ENCODE measurements around the gene CIDEC. TPM values are rescaled to one million over a fixed set of nuclear protein-coding genes. Genes with fewer than 3 reads are reported as not detected.
"Not testable (repeated sequence)": the region's sequence is repeated elsewhere in the genome, so short reads cannot be mapped to it uniquely, and the experiment has no call there.

Gene CIDEC
- total and polyA plus RNA-seq, 8 donors: 0.16 to 11.5 (median 1.1) TPM; not detected in 1

- FAIRE-seq: no peak
- Histone ChIP-seq H3K4me3 (no peak overlapping the region), H3K4me1 (no peaks in the 10 kb centered on the region), H3K36me3 (no peaks in the 10 kb centered on the region), H3K27ac (no peak overlapping the region), H3K27me3 (no peaks in the 10 kb centered on the region), H3K9me3 (no peaks in the 10 kb centered on the region)
- DNase-seq: no peak
- intact Hi-C loops (cut with DNase I): no loop called here
- TF ChIP-seq CTCF (IDR thresholded peaks at IDR 0.05): no peak
- no peak for ATAC-seq
- WGBS, 2 donors: 82 to 91% methylated on average over 12 of the region's 12 CpGs
Observed at GRCh38 chr3:9867106-9867505, 12.9 kb downstream of the CIDEC start.

- no peak for ATAC-seq
- no peak for FAIRE-seq
- Histone ChIP-seq H3K4me1 (no peaks in the 10 kb centered on the region), H3K27me3 (no peaks in the 10 kb centered on the region), H3K9me3 (no peaks in the 10 kb centered on the region), H3K36me3 (no peaks in the 10 kb centered on the region), H3K27ac (no peak overlapping the region), H3K4me3 (no peak overlapping the region)
- intact Hi-C loops (cut with DNase I): no loop called here
- TF ChIP-seq CTCF (IDR thresholded peaks at IDR 0.05): no peak
- WGBS, 2 donors: 88 to 94% methylated on average over 8 of the region's 8 CpGs
- no peak for DNase-seq
Observed at GRCh38 chr3:9866639-9867038, 13.4 kb downstream of the CIDEC start.

- H3K4me1 ChIP-seq; ATAC-seq; H3K4me3 ChIP-seq; intact Hi-C loops (cut with DNase I); DNase-seq; H3K27ac ChIP-seq; H3K27me3 ChIP-seq; H3K9me3 ChIP-seq; FAIRE-seq; H3K36me3 ChIP-seq: not testable (repeated sequence)
- 83 to 87% methylated on average over 10 of the region's 10 CpGs for WGBS, 2 donors
Observed at GRCh38 chr3:9865125-9865637, 14.9 kb downstream of the CIDEC start.

- Histone ChIP-seq H3K27me3 (no peaks in the 10 kb centered on the region), H3K36me3 (no peaks in the 10 kb centered on the region), H3K4me1 (no peaks in the 10 kb centered on the region), H3K9me3 (no peaks in the 10 kb centered on the region), H3K4me3 (no peak overlapping the region), H3K27ac (no peak overlapping the region)
- no peak for TF ChIP-seq CTCF (IDR thresholded peaks at IDR 0.05)
- WGBS, 2 donors: 67 to 69% methylated on average over 16 of the region's 16 CpGs
- ATAC-seq (peak in 2 of 4 donors; percentile 8 to 14), FAIRE-seq (no peak), DNase-seq (peak in 3 of 6 donors; percentile 52 to 73 (median 65))
- intact Hi-C loops (cut with DNase I): no loop called here
Observed at GRCh38 chr3:9864200-9864927, 15.7 kb downstream of the CIDEC start.

GRCh38 chr3:9863058-9863772, 16.8 kb downstream of the CIDEC start:
- H3K27me3 ChIP-seq: no peaks in the 10 kb centered on the region
- H3K9me3 ChIP-seq: no peaks in the 10 kb centered on the region
- H3K4me1 ChIP-seq: no peaks in the 10 kb centered on the region
- TF ChIP-seq CTCF (IDR thresholded peaks at IDR 0.05): no peak
- intact Hi-C loops (cut with DNase I): no loop called here
- H3K27ac ChIP-seq: no peak overlapping the region
- peak in 1 of 6 donors; percentile 57 for DNase-seq
- ATAC-seq: peak in 3 of 4 donors; percentile 19 to 33 (median 23)
- WGBS, 2 donors: 72 to 77% methylated on average over 22 of the region's 22 CpGs
- H3K4me3 ChIP-seq: peak overlapping the region in 3 of 4 donors; percentile 18 to 52 (median 48)
- FAIRE-seq: no peak
- no peaks in the 10 kb centered on the region for H3K36me3 ChIP-seq

Data from pancreas (tissue), 10 donors.